GM08714 (cell line): ENCODE results near the gene IFI27.
"Not testable (repeated sequence)": the region's sequence is repeated elsewhere in the genome, so short reads cannot be mapped to it uniquely, and the experiment has no call there.

Experiments
- H3K4me3 ChIP-seq: fragments of 200-500 bp; sonication (Bioruptor generic); 2 replicates; pipeline ENCODE4 v1.5.1; 2014; ENCODE audit warnings: mild to moderate bottlenecking, low read length, inconsistent platforms
- ZNF274 ChIP-seq: IDR thresholded peaks from 2 replicates; pipeline ENCODE4 v1.6.1; 2012; ENCODE audit warnings: mild to moderate bottlenecking, low read depth, low read length

The IFI27 gene

DNA sequence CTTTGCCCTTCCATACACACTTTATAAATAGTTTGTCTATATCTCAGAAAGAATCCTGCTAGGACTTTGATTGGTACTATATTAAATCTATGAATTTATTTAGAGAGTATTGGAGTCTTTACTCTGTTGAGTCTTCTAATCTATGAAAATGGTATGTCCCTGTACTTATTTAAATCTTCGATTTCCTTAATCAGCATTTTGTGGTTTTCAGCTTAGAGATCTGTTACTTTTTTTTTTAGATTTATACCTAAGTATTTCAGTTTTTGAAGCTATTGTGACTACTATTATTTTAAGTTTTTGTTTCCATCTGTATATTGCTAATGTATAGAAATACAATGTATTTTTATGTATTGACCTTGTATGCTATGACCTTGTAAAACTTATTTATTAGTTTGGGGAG lies 32.3 kb downstream of the IFI27 start:
- no peak for TF ChIP-seq ZNF274
- no peak overlapping the region for H3K4me3 ChIP-seq

DNA sequence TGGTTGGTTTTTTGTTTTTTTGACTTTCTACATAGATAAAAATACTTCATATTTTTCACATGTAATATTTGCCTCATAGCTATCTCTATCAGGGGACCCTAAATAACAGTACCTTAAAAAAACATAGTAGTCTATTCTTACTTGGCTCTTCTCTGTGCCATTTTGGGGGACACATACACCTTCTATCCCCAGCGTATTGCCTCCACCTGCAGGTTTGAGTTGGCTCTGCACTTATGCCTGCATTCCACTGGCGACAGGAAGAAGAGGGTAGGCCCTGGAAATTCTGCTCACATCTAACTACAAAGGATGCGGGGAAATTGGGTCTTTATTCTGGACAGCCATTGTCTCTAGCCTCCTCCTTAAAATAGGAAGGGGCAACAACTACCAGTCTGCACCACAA lies 32.7 kb downstream of the IFI27 start:
- no peak for TF ChIP-seq ZNF274
- no peak overlapping the region for H3K4me3 ChIP-seq

DNA sequence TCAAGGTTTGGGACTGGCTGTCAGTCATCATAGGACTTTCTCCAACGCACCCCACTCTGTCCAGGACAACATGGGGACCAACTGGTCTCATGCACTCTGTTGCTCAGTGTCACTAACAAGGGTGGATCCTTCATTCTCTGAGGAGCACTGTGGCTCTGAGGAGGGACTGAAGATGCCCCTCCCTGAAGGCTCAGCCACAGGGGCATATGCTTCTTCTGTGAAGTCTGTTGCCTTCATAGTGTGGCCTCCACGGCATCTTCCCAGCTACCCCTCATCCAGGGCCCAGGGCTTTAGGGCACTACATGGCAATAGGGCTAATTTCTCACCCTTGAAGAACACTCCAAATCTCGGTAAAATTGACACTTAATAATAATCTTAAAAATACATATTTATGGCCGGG lies 33.2 kb downstream of the IFI27 start:
- no peak overlapping the region for H3K4me3 ChIP-seq
- no peak for TF ChIP-seq ZNF274

DNA sequence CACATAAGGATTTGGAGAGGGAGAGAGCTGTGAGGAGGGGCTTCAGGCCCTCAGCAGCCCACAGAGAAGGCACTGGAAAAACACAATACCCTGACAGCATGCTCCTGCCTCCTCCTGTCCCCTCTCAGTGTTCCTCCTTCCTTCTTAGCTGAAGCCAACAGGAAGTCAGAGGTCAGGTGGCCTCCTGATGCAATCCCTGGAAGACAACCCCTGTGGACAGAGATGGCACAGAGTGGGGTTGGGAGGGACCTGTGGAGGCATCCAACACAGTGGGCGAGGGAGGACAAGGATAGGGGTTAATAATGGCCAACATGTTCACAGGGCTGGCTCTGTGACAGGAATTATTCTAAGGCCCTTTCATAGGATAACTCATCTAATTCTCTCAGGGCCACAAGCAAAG lies 34.2 kb downstream of the IFI27 start:
- no peak for TF ChIP-seq ZNF274
- no peak overlapping the region for H3K4me3 ChIP-seq

DNA sequence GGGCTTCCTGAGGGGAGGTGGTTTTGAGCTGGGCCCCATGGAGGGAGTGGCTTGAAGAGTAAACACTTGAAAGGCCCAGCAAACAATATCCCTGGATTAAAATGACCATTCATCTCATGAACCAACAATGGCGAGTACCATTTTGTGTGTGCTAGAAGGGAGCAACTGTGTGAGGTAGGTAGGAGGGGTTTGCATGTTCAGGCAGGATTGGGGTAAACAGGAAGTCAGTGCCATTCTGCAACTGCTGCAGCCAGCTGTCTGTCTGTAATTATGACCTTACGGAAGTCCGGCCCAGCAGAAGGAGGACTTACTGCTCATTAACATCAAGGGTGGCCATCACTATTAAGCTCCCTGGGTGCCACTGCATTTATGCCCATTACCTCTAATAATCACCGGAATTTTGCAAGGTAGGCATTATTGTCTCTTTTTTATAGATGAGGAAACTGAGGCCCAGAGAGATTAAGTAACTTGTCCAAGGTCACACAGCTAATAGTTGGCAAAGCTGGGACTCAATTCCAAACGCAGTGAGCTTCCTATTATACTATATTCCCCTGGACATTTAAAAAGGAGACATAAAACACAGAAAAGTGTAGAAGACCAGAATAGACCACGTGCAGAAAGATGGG lies 35.5 kb downstream of the IFI27 start:
- H3K4me3 ChIP-seq, result no peak overlapping the region
- TF ChIP-seq ZNF274, result no peak

DNA sequence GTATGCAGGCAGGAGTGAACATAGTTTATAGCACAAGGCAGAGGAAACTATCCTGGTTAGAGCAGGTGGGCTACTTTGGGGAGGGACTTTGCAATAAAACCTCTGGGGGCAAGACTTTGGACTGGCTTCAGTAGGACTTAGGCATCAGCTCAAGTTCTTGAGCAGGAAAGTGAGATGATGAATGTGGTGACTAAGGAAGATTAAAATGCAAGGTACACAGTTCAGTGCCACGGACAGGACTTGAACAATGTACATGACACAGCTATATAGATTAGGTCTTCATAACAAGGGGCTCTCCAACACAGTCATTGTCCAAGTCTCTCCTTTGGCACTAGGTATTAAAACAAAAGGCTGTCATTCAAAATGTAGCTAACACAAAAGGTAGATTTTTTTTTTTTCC lies 42.1 kb downstream of the IFI27 start:
- no peak for TF ChIP-seq ZNF274

DNA sequence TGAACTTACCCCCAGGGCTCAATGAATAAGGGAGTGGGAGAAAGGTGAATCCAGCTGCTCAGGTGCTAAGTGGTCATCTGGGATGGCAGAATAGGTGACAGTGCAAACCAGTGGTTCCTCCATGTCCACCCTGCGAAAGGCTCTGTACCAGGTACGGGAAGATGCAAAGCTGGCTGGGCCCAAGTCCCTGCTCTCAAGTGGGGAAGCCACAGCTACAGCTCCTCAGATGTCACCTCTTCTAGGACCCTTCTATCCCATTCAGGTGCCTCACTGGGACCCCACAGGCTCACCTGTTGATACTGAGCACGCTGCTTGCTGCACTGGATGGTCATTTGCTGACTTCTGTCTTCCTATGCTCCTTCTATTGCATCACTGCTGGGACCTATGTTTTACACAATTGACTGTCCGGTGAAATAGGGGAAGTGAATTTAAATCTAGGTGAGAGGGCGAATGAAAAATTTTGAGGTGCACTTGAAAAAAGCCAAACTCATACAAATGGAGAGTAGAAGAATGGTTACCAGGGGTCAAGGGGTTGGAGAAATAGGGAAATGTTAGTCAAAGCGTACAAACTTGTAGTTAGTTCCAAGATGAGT lies 43.3 kb downstream of the IFI27 start:
- no peak for TF ChIP-seq ZNF274
- H3K4me3 ChIP-seq, result no peak overlapping the region

More for the DNA sequence above, 42.1 kb downstream of the IFI27 start:
- no peak overlapping the region for H3K4me3 ChIP-seq

DNA sequence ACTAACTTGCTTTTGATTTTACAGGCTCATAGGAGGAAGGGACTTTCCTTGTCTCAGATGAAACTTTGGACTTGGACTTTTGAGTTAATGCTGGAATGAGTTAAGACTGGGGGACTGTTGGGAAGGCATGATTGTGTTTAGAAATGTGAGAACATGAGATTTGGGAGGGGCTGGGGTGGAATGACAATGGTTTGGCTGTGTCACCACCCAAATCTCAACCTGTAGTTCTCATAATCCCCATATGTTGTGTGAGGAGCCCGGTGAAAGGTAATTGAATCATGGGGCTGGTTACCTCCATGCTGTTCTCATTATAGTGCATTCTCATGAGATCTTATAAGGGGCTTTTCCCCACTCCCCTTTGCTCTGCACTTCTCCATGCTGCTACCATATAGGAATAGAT lies 45.6 kb downstream of the IFI27 start:
- not testable (repeated sequence) for H3K4me3 ChIP-seq

DNA sequence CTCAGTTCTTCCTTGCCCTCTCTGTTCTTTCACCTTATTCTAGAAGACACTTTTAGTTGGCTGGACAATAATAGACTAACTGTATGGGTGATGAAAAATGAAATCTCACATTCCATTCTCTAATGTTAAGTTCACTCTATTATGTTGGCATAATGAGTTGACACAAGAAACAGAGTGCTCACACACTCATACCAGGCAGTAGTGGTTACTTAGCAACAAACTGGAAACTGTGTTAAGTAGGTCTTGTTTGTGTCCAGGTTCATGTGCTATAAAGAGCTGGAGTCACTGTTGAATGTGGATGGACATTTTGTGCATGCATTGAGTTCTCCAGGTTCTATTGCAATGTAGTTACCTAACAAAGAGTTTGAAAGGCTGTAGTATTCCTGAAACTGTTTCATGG lies 46.7 kb downstream of the IFI27 start:
- no peak overlapping the region for H3K4me3 ChIP-seq
- TF ChIP-seq ZNF274, result no peak

DNA sequence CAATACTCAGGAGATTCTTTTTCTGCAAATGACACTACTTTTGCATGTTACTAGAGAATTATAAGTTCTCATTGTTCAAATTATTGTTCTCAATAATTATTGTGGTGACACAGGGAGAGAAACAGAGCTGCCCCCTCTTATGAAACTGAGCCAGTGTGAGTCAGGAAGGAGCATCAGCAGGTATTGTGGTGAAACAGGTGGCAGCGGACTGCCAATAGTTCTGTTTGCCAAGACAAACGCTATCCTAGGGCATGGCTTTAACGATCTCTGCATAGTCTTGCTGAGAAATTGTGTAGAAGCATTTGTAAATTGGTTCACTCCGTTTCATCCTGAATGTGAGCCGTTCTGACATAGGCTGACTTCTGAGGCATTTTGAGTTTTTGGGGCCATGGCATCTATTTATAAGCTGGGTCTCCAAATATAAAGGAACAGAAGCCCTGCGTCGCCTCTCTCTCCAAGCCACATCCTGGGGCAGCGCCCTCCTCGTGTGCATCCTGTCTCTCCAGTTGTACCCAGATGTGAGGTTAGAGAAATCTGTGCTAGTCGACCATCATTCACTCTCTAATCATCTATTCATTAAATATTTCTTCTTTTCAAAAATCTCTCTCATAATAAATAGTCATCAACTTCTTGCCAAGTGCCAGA lies 47.8 kb downstream of the IFI27 start:
- H3K4me3 ChIP-seq, result no peak overlapping the region
- no peak for TF ChIP-seq ZNF274

DNA sequence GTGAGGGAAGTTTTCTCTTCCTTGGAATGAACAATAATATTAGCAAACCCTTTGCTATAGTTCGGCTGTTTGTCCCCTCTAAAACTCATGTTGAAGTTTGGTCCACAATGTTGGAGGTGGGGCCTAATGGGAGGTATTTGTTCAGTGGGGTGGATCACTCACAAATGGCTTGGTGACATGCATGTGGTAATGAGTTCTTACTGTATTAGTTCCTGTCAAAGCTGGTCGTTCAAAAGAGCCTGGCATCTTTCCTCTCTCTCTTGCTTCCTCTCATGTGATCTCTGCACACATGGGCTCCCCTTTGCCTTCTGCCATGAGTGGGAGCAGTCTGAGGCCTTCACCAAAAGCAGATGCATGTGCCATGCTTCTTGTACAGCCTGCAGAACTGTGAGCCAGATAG lies 50.5 kb downstream of the IFI27 start:
- no peak overlapping the region for H3K4me3 ChIP-seq
- TF ChIP-seq ZNF274, result no peak

DNA sequence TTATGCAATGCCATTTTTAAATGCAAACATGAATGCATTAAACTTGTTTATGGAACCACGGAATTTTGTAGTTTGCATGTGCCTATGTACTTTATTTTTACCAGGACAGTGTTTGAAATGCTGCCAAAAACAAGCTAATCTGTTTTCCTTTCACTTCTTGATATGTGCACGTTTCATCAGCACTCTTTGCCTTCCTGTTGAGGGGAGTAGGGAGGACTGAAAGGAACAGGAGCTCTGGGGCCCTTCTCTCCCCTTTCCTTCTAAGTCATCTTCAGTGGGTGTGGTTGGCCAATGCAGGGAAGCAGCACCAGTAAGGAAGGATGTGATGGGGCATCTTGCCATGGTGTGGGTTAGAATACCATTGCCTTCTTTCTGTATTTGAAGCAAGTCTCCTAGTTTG lies 51.4 kb downstream of the IFI27 start:
- H3K4me3 ChIP-seq, result no peak overlapping the region
- no peak for TF ChIP-seq ZNF274

DNA sequence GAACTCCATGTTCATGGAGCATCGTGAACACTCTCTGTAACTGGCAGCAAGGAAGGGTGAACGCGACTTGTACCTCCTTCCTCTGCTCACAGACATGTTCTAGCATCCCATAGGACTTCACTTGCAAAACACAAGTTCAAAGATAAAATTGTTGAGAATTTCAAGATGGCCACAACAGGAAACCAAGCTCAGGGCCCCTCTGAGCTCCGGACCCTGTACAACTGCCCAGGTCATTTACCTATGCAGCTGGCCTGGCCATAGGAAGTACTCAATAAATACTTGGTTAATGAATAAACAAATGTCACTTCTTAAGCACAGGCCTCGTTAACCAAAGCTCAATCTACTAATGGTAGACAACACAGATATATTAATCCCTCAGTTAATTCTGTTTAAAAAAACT lies 51.9 kb downstream of the IFI27 start:
- no peak overlapping the region for H3K4me3 ChIP-seq
- TF ChIP-seq ZNF274, result no peak

DNA sequence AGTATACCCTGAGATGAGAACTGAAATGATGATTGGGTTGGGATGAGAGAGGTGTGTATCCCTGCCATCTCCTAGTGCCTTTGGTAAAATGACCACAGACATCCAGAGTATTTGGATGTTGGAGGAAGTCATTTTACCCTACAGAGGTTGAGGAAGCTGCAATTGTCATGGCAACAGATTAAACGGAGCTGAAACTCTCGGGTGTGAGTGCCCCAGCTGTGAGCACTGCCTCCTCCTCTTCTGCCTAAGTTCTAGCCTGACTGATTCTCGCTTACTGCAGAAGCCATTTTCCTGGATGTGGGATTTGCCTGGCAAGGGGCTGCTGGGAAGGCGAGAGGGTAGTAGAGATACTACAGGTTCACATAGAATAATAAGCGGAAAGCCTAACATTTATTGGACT lies 53.3 kb downstream of the IFI27 start:
- no peak overlapping the region for H3K4me3 ChIP-seq
- TF ChIP-seq ZNF274, result no peak

DNA sequence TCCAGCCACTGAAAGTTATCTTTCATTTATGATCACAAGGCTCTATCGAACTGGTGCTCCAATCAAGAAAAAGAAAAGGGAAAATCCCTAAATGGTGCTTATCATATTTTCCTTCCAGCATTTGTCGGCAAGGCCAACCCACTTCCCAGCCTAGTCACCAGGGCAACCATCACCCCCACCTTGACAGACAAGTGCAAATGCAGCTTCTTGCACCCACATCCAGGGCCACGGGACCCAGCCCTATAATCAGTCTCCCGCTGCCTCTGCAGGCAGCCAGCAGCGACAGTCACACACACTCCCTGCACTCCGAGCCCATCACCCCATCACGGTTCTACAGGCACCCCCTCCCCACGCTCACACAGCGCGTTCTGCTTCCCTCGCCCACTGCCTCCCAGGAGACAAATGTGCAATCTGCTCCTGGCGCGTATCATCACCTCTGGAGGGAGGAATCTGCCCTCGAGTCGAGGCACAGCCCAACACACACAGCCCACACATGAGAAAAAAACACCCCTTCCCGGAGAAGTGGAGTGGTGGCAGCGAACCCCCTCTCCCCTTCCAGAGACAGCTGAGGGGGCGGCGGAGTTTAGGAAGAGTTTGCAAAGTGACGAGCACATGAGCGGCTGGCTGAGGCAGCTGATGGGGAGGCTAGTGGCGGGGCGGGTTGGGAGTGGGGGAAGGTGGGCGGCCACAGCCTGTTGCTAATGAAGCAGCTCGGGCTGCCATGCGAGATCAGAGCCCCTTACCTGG lies 54.3 kb downstream of the IFI27 start:
- TF ChIP-seq ZNF274, result no peak
- no peak overlapping the region for H3K4me3 ChIP-seq
